Astrocyte of the cerebellum (primary cell): Measurements from ENCODE around the gene COLGALT1.
"Not testable (repeated sequence)": the region's sequence is repeated elsewhere in the genome, so short reads cannot be mapped to it uniquely, and the experiment has no call there.

Source experiments
- DNase-seq: peaks from one replicate; pipeline ENCODE4 v3.0.0-alpha.2; 2011; ENCODE audit warnings: low read depth
- H3K4me3 ChIP-seq: 2 replicates; pipeline ENCODE4 v1.5.1; 2011; ENCODE audit warnings: mild to moderate bottlenecking, low read depth, low read length, moderate library complexity
- in situ Hi-C: cut with HindIII; loops from 2 replicates; pipeline ENCODE4 v1.10.0; 2017; ENCODE audit warnings: low sequenced_read_pairs
- TF ChIP-seq, protein P1 (sequence below): IDR thresholded peaks from 2 replicates; pipeline ENCODE4 v1.5.1; 2012; ENCODE audit warnings: low read length, low read depth, moderate library complexity, mild to moderate bottlenecking; ENCODE audit errors: missing control alignments

Gene COLGALT1

DNA sequence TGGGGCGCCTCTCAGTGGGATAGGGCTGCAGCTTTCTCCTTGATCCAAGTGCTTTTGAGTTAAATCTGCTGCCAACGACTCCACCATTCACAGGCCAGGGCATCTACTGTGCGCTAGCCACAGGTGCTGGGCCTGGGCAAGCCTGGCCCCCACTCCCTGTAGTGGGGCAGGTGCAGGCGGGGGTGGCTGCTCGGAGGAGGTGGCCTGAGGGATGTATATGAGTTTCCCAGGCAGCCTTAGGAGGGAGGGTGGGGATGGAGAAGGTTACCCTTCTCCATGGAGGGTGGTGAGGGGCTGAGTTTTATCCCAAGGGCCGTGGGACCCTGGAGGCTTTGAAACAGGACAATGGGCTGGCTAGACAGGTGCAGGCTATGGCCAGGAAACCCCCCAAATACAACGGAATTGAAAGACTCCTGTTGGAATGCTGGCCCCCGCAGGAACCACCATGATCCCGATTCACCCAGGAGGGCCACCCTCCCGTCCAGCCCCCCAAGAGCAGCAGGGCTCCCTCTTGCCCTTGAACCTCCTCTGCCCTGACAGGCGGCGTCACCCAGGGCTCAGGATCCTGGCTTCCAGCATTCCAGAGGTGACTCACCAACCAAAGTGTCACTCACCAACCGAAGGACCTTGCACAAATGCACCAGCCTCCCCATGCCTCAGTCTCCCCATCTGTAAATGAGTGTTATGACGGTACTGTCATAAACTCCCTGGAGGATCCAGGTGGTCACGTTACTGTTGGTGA is 39.9 kb upstream of the COLGALT1 start:
- TF ChIP-seq, protein P1, sequence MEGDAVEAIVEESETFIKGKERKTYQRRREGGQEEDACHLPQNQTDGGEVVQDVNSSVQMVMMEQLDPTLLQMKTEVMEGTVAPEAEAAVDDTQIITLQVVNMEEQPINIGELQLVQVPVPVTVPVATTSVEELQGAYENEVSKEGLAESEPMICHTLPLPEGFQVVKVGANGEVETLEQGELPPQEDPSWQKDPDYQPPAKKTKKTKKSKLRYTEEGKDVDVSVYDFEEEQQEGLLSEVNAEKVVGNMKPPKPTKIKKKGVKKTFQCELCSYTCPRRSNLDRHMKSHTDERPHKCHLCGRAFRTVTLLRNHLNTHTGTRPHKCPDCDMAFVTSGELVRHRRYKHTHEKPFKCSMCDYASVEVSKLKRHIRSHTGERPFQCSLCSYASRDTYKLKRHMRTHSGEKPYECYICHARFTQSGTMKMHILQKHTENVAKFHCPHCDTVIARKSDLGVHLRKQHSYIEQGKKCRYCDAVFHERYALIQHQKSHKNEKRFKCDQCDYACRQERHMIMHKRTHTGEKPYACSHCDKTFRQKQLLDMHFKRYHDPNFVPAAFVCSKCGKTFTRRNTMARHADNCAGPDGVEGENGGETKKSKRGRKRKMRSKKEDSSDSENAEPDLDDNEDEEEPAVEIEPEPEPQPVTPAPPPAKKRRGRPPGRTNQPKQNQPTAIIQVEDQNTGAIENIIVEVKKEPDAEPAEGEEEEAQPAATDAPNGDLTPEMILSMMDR, result no peak
- in situ Hi-C loops, result no loop called here
- DNase-seq, result no peak
- no peak overlapping the region for H3K4me3 ChIP-seq

DNA sequence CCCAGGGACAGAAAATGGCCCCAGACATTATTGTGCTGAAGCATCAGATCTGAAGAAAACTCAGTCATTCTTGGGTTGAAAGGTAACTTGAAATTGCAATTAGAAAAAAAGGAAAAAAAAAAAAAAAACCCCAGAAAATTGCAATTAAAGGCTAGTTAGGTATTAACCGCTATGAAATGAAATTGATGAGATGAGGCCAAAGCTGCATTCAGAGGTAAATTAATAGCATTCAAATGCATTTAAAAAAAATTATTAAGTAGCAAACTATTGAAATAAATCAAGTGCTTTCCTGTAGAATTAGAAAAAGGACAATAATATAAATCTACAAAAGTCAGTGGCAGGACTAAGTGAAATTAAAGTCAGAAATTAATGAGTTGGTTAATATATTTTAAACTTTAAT is 37.6 kb upstream of the COLGALT1 start:
- TF ChIP-seq, protein P1, result no peak
- no peak overlapping the region for H3K4me3 ChIP-seq
- in situ Hi-C loops, result no loop called here
- DNase-seq, result no peak

DNA sequence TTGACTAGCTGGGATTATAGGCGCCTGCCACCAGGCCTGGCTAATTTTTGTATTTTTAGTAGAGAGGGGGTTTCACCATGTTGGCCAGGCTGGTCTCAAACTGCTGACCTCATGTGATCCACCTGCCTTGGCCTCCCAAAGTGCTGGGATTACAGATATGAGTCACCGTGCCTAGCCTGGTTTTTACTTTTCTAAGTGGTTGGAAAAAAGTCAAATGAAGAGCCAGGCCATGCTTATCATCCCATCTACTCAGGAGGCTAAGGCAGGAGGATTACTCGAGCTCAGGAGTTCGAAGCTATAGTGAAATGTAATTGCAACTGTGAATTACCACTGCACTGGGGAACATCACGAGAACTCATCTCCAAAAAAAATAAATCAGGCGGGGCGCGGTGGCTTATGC is 36.8 kb upstream of the COLGALT1 start:
- H3K4me3 ChIP-seq, in situ Hi-C loops, DNase-seq: not testable (repeated sequence)

DNA sequence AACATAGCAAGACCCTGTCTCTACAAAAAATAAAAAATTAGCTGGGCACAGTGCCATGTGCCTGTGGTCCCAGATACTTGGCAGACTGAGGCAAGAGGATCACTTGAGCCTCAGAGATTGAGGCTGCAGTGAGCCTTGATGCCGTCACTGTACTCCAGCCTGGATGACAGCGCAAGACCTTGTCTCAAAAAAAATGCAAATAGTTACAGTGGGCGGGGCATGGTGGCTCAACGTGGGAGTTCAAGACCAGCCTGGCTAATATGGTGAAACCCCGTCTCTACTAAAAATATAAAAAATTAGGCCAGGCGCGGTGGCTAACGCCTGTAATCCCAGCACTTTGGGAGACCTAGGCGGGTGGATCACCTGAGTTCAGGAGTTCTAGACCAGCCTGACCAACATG is 35.5 kb upstream of the COLGALT1 start:
- TF ChIP-seq, protein P1, result no peak
- in situ Hi-C loops, result no loop called here
- peak; percentile 27 for DNase-seq
- H3K4me3 ChIP-seq, result no peak overlapping the region

DNA sequence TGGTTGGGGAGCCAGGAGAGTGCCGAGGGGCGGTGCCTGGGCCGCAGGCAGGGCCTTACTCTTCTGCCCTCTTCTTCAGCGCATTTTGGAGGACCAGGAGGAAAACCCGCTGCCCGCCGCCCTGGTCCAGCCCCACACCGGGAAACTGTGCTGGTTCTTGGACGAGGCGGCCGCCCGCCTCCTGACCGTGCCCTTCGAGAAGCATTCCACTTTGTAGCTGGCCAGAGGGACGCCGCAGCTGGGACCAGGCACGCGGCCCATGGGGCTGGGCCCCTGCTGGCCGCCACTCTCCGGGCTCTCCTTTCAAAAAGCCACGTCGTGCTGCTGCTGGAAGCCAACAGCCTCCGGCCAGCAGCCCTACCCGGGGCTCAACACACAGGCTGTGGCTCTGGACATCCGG is 34.6 kb upstream of the COLGALT1 start:
- no peak overlapping the region for H3K4me3 ChIP-seq
- TF ChIP-seq, protein P1, result no peak
- in situ Hi-C loops, result no loop called here
- no peak for DNase-seq

DNA sequence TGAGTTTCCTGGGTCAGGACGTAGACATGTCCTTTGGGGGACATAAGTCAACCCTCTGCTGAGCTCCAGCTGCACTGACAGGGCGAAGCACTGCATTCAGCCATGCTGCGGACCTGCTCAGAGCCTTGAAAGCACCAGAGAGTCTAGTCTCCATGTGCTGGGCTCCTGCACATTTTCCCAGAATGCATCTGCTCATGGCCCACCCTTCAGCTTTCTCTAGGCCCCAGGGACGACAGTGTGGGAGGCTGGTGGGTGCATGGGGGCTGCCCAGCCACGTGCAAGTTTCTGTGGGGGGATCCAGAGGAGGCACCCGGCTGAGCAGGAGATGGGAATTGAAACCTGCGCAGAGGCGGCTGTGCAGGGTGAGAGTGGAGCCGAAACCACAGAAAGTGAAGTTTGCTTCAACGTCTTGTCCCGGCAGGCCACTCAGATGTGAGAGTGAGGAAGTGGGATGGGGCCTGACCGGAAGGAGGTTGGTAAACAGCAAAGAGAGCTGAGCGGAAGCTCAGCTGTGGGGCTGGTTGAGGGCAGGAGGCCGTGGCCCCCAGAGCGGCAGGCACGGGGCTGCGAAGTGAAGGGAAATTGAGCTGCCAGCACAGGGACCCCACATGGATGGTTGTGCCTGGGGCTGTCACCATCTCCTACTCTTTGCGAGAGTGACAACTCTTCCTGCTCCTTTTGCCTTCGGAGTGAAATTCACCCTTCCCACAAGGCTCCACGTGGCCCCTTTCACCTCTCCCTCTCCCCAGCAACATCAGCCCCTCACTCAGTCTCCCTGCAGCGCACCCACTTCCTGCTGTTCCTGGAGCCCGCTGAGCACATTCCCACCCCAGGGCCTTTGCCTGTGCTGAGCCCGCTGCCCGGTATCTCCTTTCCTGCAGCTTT is 32.2 kb upstream of the COLGALT1 start:
- no peak for DNase-seq
- TF ChIP-seq, protein P1, result no peak
- H3K4me3 ChIP-seq, result no peak overlapping the region
- in situ Hi-C loops, result no loop called here

DNA sequence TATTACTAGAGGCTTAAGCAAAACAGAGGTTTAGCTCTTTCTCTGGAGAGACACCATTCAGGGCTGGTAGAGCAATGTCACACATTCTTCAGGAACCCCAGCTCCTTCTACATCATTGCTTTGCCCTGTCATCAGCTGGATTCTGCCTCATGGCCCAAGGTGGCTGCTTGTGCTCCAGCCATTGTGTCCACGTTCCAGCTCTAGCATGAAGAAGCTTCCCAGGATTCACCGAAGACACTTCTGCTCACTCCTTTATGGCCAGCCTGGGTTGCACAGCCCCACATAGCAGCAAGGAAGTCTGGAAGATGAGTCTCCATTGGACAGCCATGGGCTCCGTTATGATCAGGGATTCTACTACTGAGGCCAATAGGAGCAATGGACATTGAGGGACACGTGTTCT is 30.8 kb upstream of the COLGALT1 start:
- no peak overlapping the region for H3K4me3 ChIP-seq
- TF ChIP-seq, protein P1, result no peak
- in situ Hi-C loops, result no loop called here
- no peak for DNase-seq
